ENCODE data around the gene SLC4A3. TPM values are rescaled to one million over a fixed set of nuclear protein-coding genes. Genes with fewer than 3 reads are reported as not detected.

Gene SLC4A3
- polyA plus RNA-seq, 3 donors from 2014 or later: 0.52 TPM; not detected in 2

DNA sequence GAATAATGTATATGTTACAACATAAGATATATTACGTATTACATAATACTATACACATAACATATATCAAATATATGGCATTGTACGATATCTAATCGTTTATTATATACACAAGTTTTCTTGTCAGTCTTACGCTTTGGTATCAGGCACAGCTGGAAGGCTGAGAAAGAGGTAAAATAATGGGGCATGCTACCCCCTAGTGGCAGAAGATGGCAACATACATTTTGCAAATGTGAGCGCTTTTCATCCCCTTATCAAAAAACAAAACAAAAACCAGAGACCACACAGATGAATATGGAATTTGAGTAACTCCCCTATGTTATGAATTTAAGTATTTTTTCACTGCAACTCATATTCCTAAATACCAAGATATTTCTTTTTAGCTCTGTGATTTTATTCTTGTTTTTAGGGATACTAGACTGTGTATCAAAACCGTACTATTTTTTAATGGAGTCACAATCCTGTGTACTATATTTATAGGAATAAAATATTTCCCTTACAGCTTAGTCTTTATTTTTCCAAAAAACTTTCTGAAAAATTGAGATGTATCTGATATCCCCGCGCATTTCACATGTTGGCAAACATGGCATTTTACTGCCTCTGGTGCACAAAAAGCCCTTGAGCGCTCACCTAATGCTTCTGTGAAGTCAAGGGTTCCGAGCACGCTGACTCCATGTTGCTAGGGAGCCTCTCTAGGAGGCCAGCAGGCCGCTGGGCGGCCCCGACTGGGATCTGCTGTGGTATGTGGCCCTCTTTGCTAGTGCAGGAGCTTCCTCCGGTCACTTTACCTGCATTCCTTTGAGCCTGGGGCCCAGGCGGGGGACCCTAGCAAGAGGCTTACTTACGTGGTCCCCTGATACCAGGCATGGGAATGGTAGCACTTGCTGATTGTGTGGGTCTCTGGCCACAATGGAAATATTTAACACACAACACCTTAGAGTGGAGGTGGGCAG lies 62.5 kb downstream of the SLC4A3 start:
- peak; percentile 10 to 16 (median 12) for DNase-seq
- Mint-ChIP-seq H3K27ac (no peak overlapping the region), H3K27me3 (ENCODE audit: low read depth in 3 of 3) (peaks cover 6 to 16% (median 13%) of the 10 kb centered on the region in 3 donors), H3K9me3 (no peaks in the 10 kb centered on the region), H3K4me1 (peaks cover 0 to 10% of the 10 kb centered on the region in 2 donors), H3K4me3 (no peak overlapping the region), H3K36me3 (no peaks in the 10 kb centered on the region)

- no peaks in the 10 kb centered on the region for H3K36me3 Mint-ChIP-seq
- DNase-seq: no peak
- peaks cover 9 to 18% (median 15%) of the 10 kb centered on the region in 3 donors for H3K27me3 Mint-ChIP-seq (ENCODE audit: low read depth in 3 of 3)
- no peak overlapping the region for H3K27ac Mint-ChIP-seq
- H3K9me3 Mint-ChIP-seq: no peaks in the 10 kb centered on the region
- no peak overlapping the region for H3K4me3 Mint-ChIP-seq
- H3K4me1 Mint-ChIP-seq: no peaks in the 10 kb centered on the region
Observed at GRCh38 chr2:219691571-219691970, 64.1 kb downstream of the SLC4A3 start.

Other genes starting within 250 kb of the SLC4A3 start
- 10 to 100 TPM; 77.4 to 97.9 (median 78.9) TPM for gene DNPEP, start 239.7 kb upstream of the SLC4A3 start, polyA plus RNA-seq
- not detected for gene DES, start 209.3 kb upstream of the SLC4A3 start, polyA plus RNA-seq
- gene SPEG, start 192.8 kb upstream of the SLC4A3 start, polyA plus RNA-seq: not detected
- 10 to 100 TPM; 21.4 to 40.9 (median 37.1) TPM for gene GMPPA, start 128.7 kb upstream of the SLC4A3 start, polyA plus RNA-seq
- gene ASIC4, start 113.1 kb upstream of the SLC4A3 start, polyA plus RNA-seq: not detected
- 10 to 100 TPM in 2 of 3 donors, 1 to 10 TPM in 1; 6.1 to 20.8 (median 18.6) TPM for gene CHPF, start 83.8 kb upstream of the SLC4A3 start, polyA plus RNA-seq
- gene TMEM198, start 83.6 kb upstream of the SLC4A3 start, polyA plus RNA-seq: under 1 TPM in 1 of 3 donors, not detected in 2; 0.44 TPM
- gene OBSL1, start 56.1 kb upstream of the SLC4A3 start, polyA plus RNA-seq: under 1 TPM in 1 of 3 donors, not detected in 2; 0.53 TPM
- not detected for gene INHA, start 55.3 kb upstream of the SLC4A3 start, polyA plus RNA-seq
- gene STK11IP, start 29.8 kb upstream of the SLC4A3 start, polyA plus RNA-seq: 10 to 100 TPM; 12.6 to 18.4 (median 16.6) TPM

All from immature natural killer cell (primary cell).